ENCODE data around the gene RAPGEF2. TPM values are rescaled to one million over a fixed set of nuclear protein-coding genes. Genes with fewer than 3 reads are reported as not detected.

The RAPGEF2 gene
- total and polyA plus RNA-seq, 2 of the 8 experiments (the other 6 are each of a cell fraction or from before 2014, with no cell fraction given) = 24.4 to 48.6 TPM

GRCh38 chr4:159142241-159142640, 39.4 kb downstream of the RAPGEF2 start:
- TF ChIP-seq BRCA1 (IDR thresholded peaks at IDR 0.05; ENCODE audit: low read depth, low read length) (no peak), JUND (IDR thresholded peaks at IDR 0.05; ENCODE audit: low read length) (no peak), CEBPB (IDR thresholded peaks at IDR 0.05; ENCODE audit: low read depth, low read length) (no peak), HDAC2 (IDR thresholded peaks at IDR 0.05; ENCODE audit: borderline replicate concordance in 1 of 2, low read depth in 2 of 2, low read length in 2 of 2) (no peak), GABPA (IDR thresholded peaks at IDR 0.05; ENCODE audit: borderline replicate concordance, insufficient read depth, low read length) (no peak), ASH2L (IDR thresholded peaks at IDR 0.05; ENCODE audit: low read length) (no peak)
- Histone ChIP-seq H3K4me3 (ENCODE audit: extremely low read depth in 1 of 4, insufficient read depth in 2 of 4, low read depth in 3 of 4, low read length in 4 of 4) (no peak overlapping the region), H3K9ac (replicated peaks in 1 of 4; ENCODE audit: extremely low read depth in 1 of 4, low read depth in 3 of 4, low read length in 3 of 4) (no peak overlapping the region), H2BK20ac (ENCODE audit: low read length) (no peak overlapping the region), H4K20me1 (replicated peaks in 1 of 2; ENCODE audit: control insufficient read depth in 1 of 2, insufficient read depth in 2 of 2, low read length in 2 of 2) (no peaks in the 10 kb centered on the region), H2BK15ac (ENCODE audit: low read length) (no peak overlapping the region), H3K27ac (ENCODE audit: low read depth, low read length) (no peak overlapping the region), H3K79me1 (ENCODE audit: low read depth, low read length) (peaks cover 2% of the 10 kb centered on the region; the same call in 1 of the 2 replicates), H3K4me2 (ENCODE audit: insufficient read depth in 1 of 2, low read depth in 2 of 2, low read length in 2 of 2) (no peak overlapping the region), H3K36me3 (ENCODE audit: control insufficient read depth in 2 of 4, insufficient read depth in 4 of 4, low read length in 3 of 4) (no peaks in the 10 kb centered on the region), H4K8ac (ENCODE audit: extremely low read depth, insufficient read depth, low read length) (no peak overlapping the region), H3K23me2 (ENCODE audit: low read depth, low read length) (no peaks in the 10 kb centered on the region), H3K14ac (ENCODE audit: insufficient read length) (no peak overlapping the region), H2AFZ (ENCODE audit: low read length) (no peak overlapping the region), H4K91ac (replicated peaks; ENCODE audit: insufficient read length, low read length) (no peak overlapping the region), H2AK5ac (ENCODE audit: low read depth, low read length) (no peak overlapping the region), H3K27me3 (replicated peaks in 1 of 4; ENCODE audit: control insufficient read depth in 3 of 4, extremely low read depth in 1 of 4, insufficient read depth in 3 of 4, low read length in 3 of 4) (no peaks in the 10 kb centered on the region), H3K56ac (replicated peaks; ENCODE audit: insufficient read length, low read depth, low read length) (no peak overlapping the region), H3K4ac (replicated peaks; ENCODE audit: insufficient read length, low read depth, low read length) (no peak overlapping the region), H3K4me1 (replicated peaks in 1 of 4; ENCODE audit: control insufficient read depth in 3 of 4, insufficient read depth in 4 of 4, low read length in 3 of 4) (peaks cover 0 to 5% (median under 1%) of the 10 kb centered on the region in 4 experiments; a peak in 2 of 7 replicates), H2BK120ac (replicated peaks; ENCODE audit: low read depth, low read length) (no peak overlapping the region), H2BK5ac (ENCODE audit: low read depth, low read length) (no peak overlapping the region), H3K79me2 (ENCODE audit: control insufficient read depth in 1 of 2, insufficient read depth in 2 of 2, low read length in 2 of 2) (peaks cover 6 to 96% of the 10 kb centered on the region in 2 experiments; a peak in 3 of 4 replicates), H3K9me3 (ENCODE audit: insufficient read depth in 2 of 2, low read depth in 1 of 2, low read length in 1 of 2) (no peaks in the 10 kb centered on the region), H4K5ac (ENCODE audit: insufficient read length, low read depth, low read length) (no peak overlapping the region), H2BK12ac (ENCODE audit: low read depth, low read length) (no peak overlapping the region), H3K18ac (ENCODE audit: extremely low read depth, low read length) (no peak overlapping the region), H3K23ac (ENCODE audit: insufficient read length) (no peak overlapping the region)
- whole genome bisulfite sequencing, 2 experiments (ENCODE audit: extremely low coverage in 1 of 2, insufficient coverage in 1 of 2, insufficient read length in 1 of 2, insufficient replicate concordance in 2 of 2, low coverage in 1 of 2, low lambda C conversion rate in 2 of 2, missing lambda C conversion rate in 1 of 2) = 83% methylated on average over 3 of the region's 3 CpGs; no CpG with 5 or more reads in 1 of the 2 experiments
- FAIRE-seq = peak; percentile 24
- no peak for DNase-seq (ENCODE audit: low read depth in 1 of 2, low spot score in 2 of 2)
- ChIA-PET CTCF (ENCODE audit: partially characterized antibody) (interaction anchor here (1.4 kb wide), 1 partner anchor 281 kb away, joined by 3 read pairs; no protein-coding TSS in a partner anchor), POLR2A (ENCODE audit: partially characterized antibody) (no interaction called here)

Measured in H1 (cell line).